Kidney (tissue), 14 donors: ENCODE data around the gene BAIAP3. TPM values are rescaled to one million over a fixed set of nuclear protein-coding genes. Genes with fewer than 3 reads are reported as not detected.
A peak's percentile ranks its signal among the peaks of the same experiment; 100 is the strongest.

Source experiments
- DNase-seq, 5 donors: peaks; one replicate each; pipeline ENCODE4 v3.0.0-alpha.2; 2013 to 2020
- FAIRE-seq: peaks from 2 replicates; lab custom pipeline; 2012; peaks lifted over from hg19 to GRCh38; lab: Jason Lieb, UNC
- H3K27ac ChIP-seq, 2 donors: one replicate each; pipeline ENCODE4 v1.7.0; 2013; ENCODE audit warnings: low read depth in 2 of 2, low read length in 2 of 2, inconsistent platforms in 1 of 2
- H3K27me3 ChIP-seq: one replicate; pipeline ENCODE4 v1.7.1; 2013; ENCODE audit warnings: low read length, inconsistent platforms; ENCODE audit not compliant: control insufficient read depth, insufficient read depth
- H3K36me3 ChIP-seq, 3 donors: one replicate each; pipeline versions ENCODE4 v1.7.0 to v1.7.1; 2013; ENCODE audit warnings: low read length in 3 of 3, control low read depth in 1 of 3, inconsistent platforms in 1 of 3; ENCODE audit not compliant: insufficient read depth in 3 of 3, control insufficient read depth in 2 of 3
- H3K4me1 ChIP-seq, 3 donors: one replicate each; pipeline versions ENCODE4 v1.7.0 to v1.7.1; 2013; ENCODE audit warnings: low read length in 3 of 3, inconsistent platforms in 1 of 3, low read depth in 1 of 3; ENCODE audit not compliant: control insufficient read depth in 2 of 3, insufficient read depth in 2 of 3
- H3K4me3 ChIP-seq, 3 donors: one replicate each; pipeline versions ENCODE4 v1.7.0 to v1.8.1; 2013; ENCODE audit warnings: low read length in 3 of 3, control low read depth in 1 of 3, inconsistent platforms in 1 of 3
- H3K9ac ChIP-seq, 3 donors: one replicate each; pipeline versions ENCODE4 v1.7.0 to v1.7.1; 2013; ENCODE audit warnings: low read length in 3 of 3, control low read depth in 1 of 3, inconsistent platforms in 1 of 3
- H3K9me3 ChIP-seq, 3 donors: one replicate each; pipeline versions ENCODE4 v1.7.0 to v1.7.1; 2013; ENCODE audit warnings: low read length in 3 of 3, control low read depth in 1 of 3, inconsistent platforms in 1 of 3; ENCODE audit not compliant: control insufficient read depth in 2 of 3, insufficient read depth in 1 of 3
- CTCF ChIP-seq: IDR thresholded peaks from 3 replicates; pipeline ENCODE4 v1.5.1; 2012; ENCODE audit warnings: mild to moderate bottlenecking, moderate library complexity, borderline replicate concordance; ENCODE audit not compliant: insufficient read depth; ENCODE audit errors: extremely low read depth
- intact Hi-C: fragments of 100-400 bp; cut with DNase I; formaldehyde crosslinking; loops from one replicate; pipeline ENCODE4 v1.11.1; 2022
- polyA plus RNA-seq: library from polyadenylated mRNA; stranded (reverse); fragments of 350-450 nt; fragmentation: Illumina TruSeq; extraction: RNeasy Lipid Tissue Mini Kit (QIAGEN cat#74804); gene quantifications from one replicate; pipeline ENCODE4 v1.2.3, GENCODE V29; 2014; ENCODE audit warnings: low read depth, low replicate concordance; ENCODE audit not compliant: insufficient read depth
- total RNA-seq: library from RNA; stranded (reverse); fragmentation: NEBNext Ultra II Directional; extraction: Animal tissue kit (Norgen Biotek cat#: 25700); gene quantifications from one replicate; pipeline ENCODE4 v1.2.1, GENCODE V29; 2021
- donor health status: control.
- donor health status: control.
- donor health status: control.
- donor health status: control.
- donor health status: control.
- donor health status: DM: yes; HTN: yes; CAD: no.
- donor health status: Normal renal cell carcinoma (clear cell type).

BAIAP3 gene
- total and polyA plus RNA-seq, 2 donors from 2014 or later: 8.0 to 8.2 TPM

- no peak for TF ChIP-seq CTCF
- no peaks in the 10 kb centered on the region for H3K27me3 ChIP-seq
- FAIRE-seq (no peak), DNase-seq (peak in 1 of 5 donors; percentile 70)
- H3K27ac ChIP-seq: no peak overlapping the region
- H3K9me3 ChIP-seq: no peaks in the 10 kb centered on the region
- H3K36me3 ChIP-seq: peaks cover 0 to 3% (median 0%) of the 10 kb centered on the region in 3 donors
- intact Hi-C loops: no loop called here
- H3K4me3 ChIP-seq: no peak overlapping the region
- H3K4me1 ChIP-seq: peaks cover 0 to 14% (median 0%) of the 10 kb centered on the region in 3 donors
- no peak overlapping the region for H3K9ac ChIP-seq
Measured at GRCh38 chr16:1341495-1342420, 8.3 kb downstream of the BAIAP3 start.

GRCh38 chr16:1342526-1343427, 9.3 kb downstream of the BAIAP3 start:
- DNase-seq: peak; percentile 97 to 99 (median 99)
- Histone ChIP-seq H3K9me3 (no peaks in the 10 kb centered on the region), H3K27me3 (no peaks in the 10 kb centered on the region), H3K4me3 (peak overlapping the region; percentile 26 to 52 (median 42)), H3K36me3 (peaks cover 0 to 3% (median 0%) of the 10 kb centered on the region in 3 donors), H3K9ac (no peak overlapping the region), H3K27ac (no peak overlapping the region), H3K4me1 (peaks cover 0 to 14% (median 0%) of the 10 kb centered on the region in 3 donors)
- peak; percentile 77 for FAIRE-seq
- no peak for TF ChIP-seq CTCF
- intact Hi-C loops: no loop called here

DNA sequence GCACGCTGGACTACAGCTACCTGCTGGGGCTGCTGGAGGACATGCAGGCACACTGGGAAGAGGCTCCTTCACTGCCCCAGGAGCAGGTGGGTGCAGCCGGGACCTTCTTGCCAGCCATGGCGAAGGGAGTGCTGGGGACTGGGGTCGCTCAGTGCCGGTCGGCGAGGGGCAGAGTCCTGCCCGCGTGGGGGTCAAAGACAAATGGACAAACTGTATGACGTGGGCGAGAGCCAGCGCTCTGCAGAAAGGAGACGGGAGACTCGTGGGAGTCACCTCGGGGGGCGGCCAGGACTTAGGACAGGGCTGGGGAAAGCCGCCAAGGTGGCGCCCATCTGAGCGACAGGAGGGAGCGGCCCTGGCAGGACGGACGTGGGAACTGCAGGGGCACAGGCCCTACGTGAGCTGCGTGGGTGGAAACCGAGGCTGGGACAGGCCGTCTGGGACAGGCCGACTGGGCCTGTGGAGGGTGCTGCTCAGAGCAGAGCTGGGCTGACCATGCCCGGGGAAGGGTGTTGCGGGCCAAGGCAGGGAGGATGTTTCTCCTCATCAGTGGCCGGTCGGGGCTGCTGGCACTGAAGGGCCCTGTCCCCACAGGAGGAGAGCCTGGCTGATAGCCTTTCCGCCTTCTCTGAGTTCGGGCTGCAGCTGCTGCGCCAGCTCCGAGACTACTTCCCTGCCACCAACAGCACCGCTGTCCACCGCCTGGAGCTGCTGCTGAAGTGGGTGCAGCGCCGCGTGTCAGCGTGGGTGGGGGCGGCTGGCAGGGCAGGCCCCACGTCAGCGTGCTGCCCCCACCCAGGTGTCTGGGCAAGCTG, 10.2 kb downstream of the BAIAP3 start:
- TF ChIP-seq CTCF: no peak
- H3K9ac ChIP-seq: no peak overlapping the region
- H3K36me3 ChIP-seq: peaks cover 0 to 4% (median 0%) of the 10 kb centered on the region in 3 donors
- DNase-seq (peak in 1 of 5 donors; percentile 38), FAIRE-seq (no peak)
- H3K4me3 ChIP-seq: peak overlapping the region; percentile 26 to 52 (median 42)
- intact Hi-C loops: no loop called here
- H3K27ac ChIP-seq: no peak overlapping the region
- no peaks in the 10 kb centered on the region for H3K9me3 ChIP-seq
- H3K27me3 ChIP-seq: no peaks in the 10 kb centered on the region
- peaks cover 0 to 13% (median 0%) of the 10 kb centered on the region in 3 donors for H3K4me1 ChIP-seq
